GM12874 (cell line): ENCODE results near the gene SH3BP2.

Source experiments
- CTCF ChIP-seq: IDR thresholded peaks from 2 replicates; pipeline ENCODE4 v1.5.1; 2011; ENCODE audit warnings: low read depth, mild to moderate bottlenecking, control low read depth, low read length, moderate library complexity; ENCODE audit not compliant: insufficient read depth

The SH3BP2 gene

GRCh38 chr4:2824836-2825381 is 32.0 kb downstream of the SH3BP2 start:
- TF ChIP-seq CTCF: no peak

- TF ChIP-seq CTCF: no peak
Measured at GRCh38 chr4:2825740-2826139, 32.9 kb downstream of the SH3BP2 start.

GRCh38 chr4:2827071-2827873 is 34.4 kb downstream of the SH3BP2 start:
- TF ChIP-seq CTCF: no peak

- no peak for TF ChIP-seq CTCF
Measured at GRCh38 chr4:2827874-2828751, 35.2 kb downstream of the SH3BP2 start.

GRCh38 chr4:2828758-2829181 is 35.9 kb downstream of the SH3BP2 start:
- no peak for TF ChIP-seq CTCF

- no peak for TF ChIP-seq CTCF
Measured at GRCh38 chr4:2829321-2829932, 36.5 kb downstream of the SH3BP2 start.

GRCh38 chr4:2829933-2830451 is 37.1 kb downstream of the SH3BP2 start:
- TF ChIP-seq CTCF: no peak
